Lower lobe of right lung (tissue), 2 donors: ENCODE measurements around the gene CFAP45. TPM values are rescaled to one million over a fixed set of nuclear protein-coding genes. Genes with fewer than 3 reads are reported as not detected.
A peak's percentile ranks its signal among the peaks of the same experiment; 100 is the strongest.
"Not testable (repeated sequence)": the region's sequence is repeated elsewhere in the genome, so short reads cannot be mapped to it uniquely, and the experiment has no call there.

Experiments
- ATAC-seq, 2 donors: fragments of 200-7000 bp; cut with Tn5 transposase; one replicate each; pipeline ENCODE4 v1.9.1; 2020 to 2022; ENCODE audit warnings: mild to moderate bottlenecking in 2 of 2, moderate library complexity in 2 of 2
- DNase-seq: peaks from one replicate; pipeline ENCODE4 v3.0.0-alpha.2; 2020
- H3K27ac ChIP-seq: fragments of 200-600 bp; one replicate; pipeline ENCODE4 v1.8.0; 2022
- H3K27me3 ChIP-seq: fragments of 200-600 bp; one replicate; pipeline ENCODE4 v1.8.0; 2022; ENCODE audit warnings: low read depth
- H3K36me3 ChIP-seq: fragments of 200-600 bp; one replicate; pipeline ENCODE4 v1.8.0; 2022; ENCODE audit warnings: mild to moderate bottlenecking
- H3K4me1 ChIP-seq: fragments of 200-600 bp; one replicate; pipeline ENCODE4 v1.8.0; 2022
- H3K4me3 ChIP-seq: fragments of 200-600 bp; one replicate; pipeline ENCODE4 v1.8.0; 2022; ENCODE audit warnings: mild to moderate bottlenecking
- H3K9me3 ChIP-seq: fragments of 200-600 bp; one replicate; pipeline ENCODE4 v1.8.0; 2022
- CTCF ChIP-seq: fragments of 200-600 bp; IDR thresholded peaks from one replicate; pipeline ENCODE4 v1.8.0; 2022; ENCODE audit warnings: antibody characterized with exemption, mild to moderate bottlenecking
- intact Hi-C: fragments of 100-400 bp; cut with DNase I; formaldehyde crosslinking; loops from one replicate; pipeline ENCODE4 v1.11.0; 2022
- total RNA-seq: library from RNA; stranded (reverse); fragmentation: NEBNext Ultra II Directional; extraction: Animal tissue kit (Norgen Biotek cat#: 25700); gene quantifications from one replicate; pipeline ENCODE4 v1.2.1, GENCODE V29; 2021
- donor health status: DM: no; HTN: yes; CAD: no; lungs with severe emphysema.

The CFAP45 gene
- total RNA-seq, 1 donor from 2014 or later: 10.2 TPM

- Histone ChIP-seq H3K4me1 (peaks cover 50% of the 10 kb centered on the region), H3K36me3 (peaks cover under 1% of the 10 kb centered on the region), H3K27ac (peak overlapping the region; percentile 84), H3K27me3 (no peaks in the 10 kb centered on the region), H3K4me3 (no peak overlapping the region), H3K9me3 (no peaks in the 10 kb centered on the region)
- intact Hi-C loops: no loop called here
- no peak for TF ChIP-seq CTCF
- ATAC-seq (no peak), DNase-seq (no peak)
Observed at GRCh38 chr1:159911326-159912070, 11.5 kb upstream of the CFAP45 start.

GRCh38 chr1:159908031-159908940 is 8.3 kb upstream of the CFAP45 start:
- no peaks in the 10 kb centered on the region for H3K27me3 ChIP-seq
- DNase-seq: no peak
- H3K27ac ChIP-seq: no peak overlapping the region
- ATAC-seq: no peak
- peaks cover 36% of the 10 kb centered on the region for H3K4me1 ChIP-seq
- no peaks in the 10 kb centered on the region for H3K9me3 ChIP-seq
- H3K36me3 ChIP-seq: no peaks in the 10 kb centered on the region
- TF ChIP-seq CTCF: no peak
- intact Hi-C loops: no loop called here
- no peak overlapping the region for H3K4me3 ChIP-seq

GRCh38 chr1:159906960-159907359 is 7.0 kb upstream of the CFAP45 start:
- TF ChIP-seq CTCF: no peak
- Histone ChIP-seq H3K4me1 (peaks cover 27% of the 10 kb centered on the region), H3K36me3 (no peaks in the 10 kb centered on the region), H3K9me3 (no peaks in the 10 kb centered on the region), H3K27ac (no peak overlapping the region), H3K4me3 (no peak overlapping the region), H3K27me3 (no peaks in the 10 kb centered on the region)
- ATAC-seq (no peak), DNase-seq (no peak)
- intact Hi-C loops: no loop called here

- H3K27ac ChIP-seq, DNase-seq, ATAC-seq, H3K36me3 ChIP-seq, H3K9me3 ChIP-seq, intact Hi-C loops, H3K4me3 ChIP-seq, H3K27me3 ChIP-seq: not testable (repeated sequence)
- H3K4me1 ChIP-seq: peaks cover 19% of the 10 kb centered on the region
Observed at GRCh38 chr1:159904036-159904435, 4.1 kb upstream of the CFAP45 start.

DNA sequence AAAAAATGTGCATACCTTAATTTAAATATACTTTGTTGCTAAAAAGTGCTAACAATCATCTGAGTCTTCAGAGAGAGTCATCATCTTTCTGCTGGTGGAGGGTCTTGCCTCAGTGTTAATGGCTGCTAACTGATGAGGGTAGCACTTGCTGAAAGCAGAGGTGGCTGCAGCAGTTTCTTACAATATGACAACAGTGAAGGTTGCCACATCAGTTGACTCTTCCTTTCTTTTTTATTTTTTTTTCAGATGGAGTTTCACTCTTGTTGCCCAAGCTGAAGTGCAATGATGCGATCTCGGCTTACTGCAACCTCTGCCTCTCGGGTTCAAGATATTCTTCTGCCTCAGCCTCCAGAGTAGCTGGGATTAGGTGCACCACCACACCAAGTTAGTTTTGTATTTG is 2.6 kb upstream of the CFAP45 start:
- no peak for DNase-seq
- Histone ChIP-seq H3K27me3 (no peaks in the 10 kb centered on the region), H3K27ac (no peak overlapping the region), H3K9me3 (no peaks in the 10 kb centered on the region), H3K4me1 (peaks cover 28% of the 10 kb centered on the region), H3K4me3 (no peak overlapping the region), H3K36me3 (no peaks in the 10 kb centered on the region)
- ATAC-seq: no peak
- intact Hi-C loops: no loop called here
- TF ChIP-seq CTCF: no peak
